Measurements from ENCODE around the gene SAPCD1. TPM values are rescaled to one million over a fixed set of nuclear protein-coding genes. Genes with fewer than 3 reads are reported as not detected.

SAPCD1 gene
- total and polyA plus RNA-seq, 10 of the 15 experiments (the other 5 are each of a cell fraction or from before 2014, with no cell fraction given): 1.6 to 13.0 (median 5.4) TPM

DNA sequence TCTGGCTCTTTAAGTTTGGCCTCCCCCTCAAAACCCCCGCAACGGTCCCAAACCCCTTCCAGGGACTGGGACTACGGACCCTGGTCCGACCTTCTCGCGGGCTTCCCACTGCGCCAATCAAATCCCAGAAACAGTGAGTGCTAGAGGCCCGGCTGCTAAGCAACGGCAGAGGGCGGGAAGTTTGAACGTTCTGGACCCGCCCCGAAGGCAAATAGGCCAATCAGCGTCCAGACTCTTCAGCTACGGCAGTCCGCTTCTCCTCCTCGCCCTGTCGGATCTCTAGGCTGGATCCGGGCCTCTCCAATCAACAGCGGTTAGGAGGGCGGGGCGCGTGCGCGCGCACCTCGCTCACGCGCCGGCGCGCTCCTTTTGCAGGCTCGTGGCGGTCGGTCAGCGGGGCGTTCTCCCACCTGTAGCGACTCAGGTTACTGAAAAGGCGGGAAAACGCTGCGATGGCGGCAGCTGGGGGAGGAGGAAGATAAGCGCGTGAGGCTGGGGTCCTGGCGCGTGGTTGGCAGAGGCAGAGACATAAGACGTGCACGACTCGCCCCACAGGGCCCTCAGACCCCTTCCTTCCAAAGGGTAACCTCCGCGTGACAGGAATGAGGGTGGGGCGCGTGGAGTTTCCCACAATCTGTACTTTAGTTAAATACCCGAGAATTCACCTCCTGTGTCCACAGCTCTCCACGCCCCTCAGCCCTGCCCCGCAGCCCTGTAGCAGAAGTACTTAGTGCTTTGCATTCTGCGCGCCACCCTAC, 22.6 kb upstream of the SAPCD1 start, which contains the start of gene MSH5:
Gene MSH5, plus strand, starts transcription at position 367 of the 758 bp plus-strand sequence. CDS start 462 bp downstream, outside the sequence.
- in situ Hi-C loops (cut with MboI): no loop called here
- ChIA-PET SMC1A (ENCODE audit: uncharacterized antibody, unreplicated experiment) (interaction anchor here (0.9 to 6.3 kb wide), 14 partner anchors 11 to 94 kb away, joined by 3 to 45 read pairs (median 6); partner anchors contain the start of genes ABHD16A, DDAH2, HSPA1A and HSPA1B), RAD21 (ENCODE audit: unreplicated experiment) (interaction anchor here (0.6 to 6.0 kb wide), 21 partner anchors 10 to 1550 kb away, joined by 3 to 53 read pairs (median 4); partner anchors contain the start of genes ABHD16A, DDAH2, HSPA1A and HSPA1B), POLR2A (interaction anchor here (0.5 to 9.7 kb wide), 27 partner anchors 10 to 1758 kb away, joined by 3 to 158 read pairs (median 5); partner anchors contain the start of genes ABHD16A, BAG6, C6orf47 and DDAH2), CTCF (interaction anchor here (1.0 to 15.8 kb wide), 14 partner anchors 11 to 189 kb away, joined by 3 to 208 read pairs (median 8); partner anchors contain the start of genes ABHD16A, DDAH2, HSPA1B and LSM2)
- H2AFZ ChIP-seq (ENCODE audit: control insufficient read depth, low read depth, low read length): peak within 1 kb of the TSS; percentile 64
- ATAC-seq (peak; percentile 81), DNase-seq (ENCODE audit: low read depth, low spot score) (peak; percentile 98), FAIRE-seq (peak; percentile 93)
- H3K4me3 ChIP-seq: peak within 1 kb of the TSS; percentile 100
- no peaks in the 10 kb centered on the region for H3K9me3 ChIP-seq (replicated peaks; ENCODE audit: control insufficient read depth, insufficient read depth, low read length)
- peaks cover 33% of the 10 kb centered on the region for H3K79me2 ChIP-seq (ENCODE audit: control insufficient read depth, insufficient read depth, low read length)
- peaks cover 0 to 1% of the 10 kb centered on the region in 2 experiments; a peak in 1 of 4 replicates for H3K36me3 ChIP-seq (ENCODE audit: control insufficient read depth in 2 of 2, insufficient read depth in 2 of 2, low read length in 1 of 2)
- H3K27ac ChIP-seq (ENCODE audit: control insufficient read depth, insufficient read depth): peak within 1 kb of the TSS; percentile 99
- under 1% methylated on average over 58 of the region's 58 CpGs for WGBS (ENCODE audit: insufficient coverage, insufficient replicate concordance, low lambda C conversion rate, missing lambda C conversion rate)
- no peaks in the 10 kb centered on the region for H3K27me3 ChIP-seq (replicated peaks in 1 of 2; ENCODE audit: control insufficient read depth in 2 of 2, insufficient read depth in 2 of 2, low read length in 1 of 2)
- no peaks in the 10 kb centered on the region for H4K20me1 ChIP-seq (ENCODE audit: control insufficient read depth, insufficient read depth)
- BruUV-seq (replicated peaks): TSS peak; percentile 82
- peak within 1 kb of the TSS; percentile 77 for H3K4me2 ChIP-seq (ENCODE audit: control insufficient read depth, insufficient read depth)
- H3K9ac ChIP-seq (ENCODE audit: control insufficient read depth, insufficient read depth, low read length): peak within 1 kb of the TSS; percentile 99
- peaks cover 19% of the 10 kb centered on the region for H3K4me1 ChIP-seq (ENCODE audit: control insufficient read depth, insufficient read depth, low read length)
- intact Hi-C loops (cut with micrococcal nuclease; ENCODE audit: unreplicated experiment): loop anchor here (2.0 to 5.0 kb wide), 4 partner anchors 37 to 197 kb away; partner anchors contain the start of genes ABHD16A, CSNK2B, DDX39B and HSPA1B
- TF ChIP-seq MXI1 (IDR thresholded peaks at IDR 0.05; ENCODE audit: low read depth, low read length) (peak; percentile 91), CBX3 (IDR thresholded peaks at IDR 0.05; ENCODE audit: borderline replicate concordance, low read depth) (no peak), RAD21 (IDR thresholded peaks at IDR 0.05; ENCODE audit: insufficient read depth, low read depth, low read length) (no peak), FOS (IDR thresholded peaks at IDR 0.05; ENCODE audit: borderline replicate concordance, extremely low read depth, insufficient read length) (peak; percentile 56), MYC (IDR thresholded peaks at IDR 0.05; ENCODE audit: insufficient read depth, insufficient read length, insufficient replicate concordance, low read length, severe bottlenecking) (peak; percentile 30), SUPT20H (IDR thresholded peaks at IDR 0.05; ENCODE audit: borderline replicate concordance, control insufficient read depth, low read depth, low read length) (no peak), SREBF1 (IDR thresholded peaks at IDR 0.05; ENCODE audit: low read length) (no peak), SP1 (IDR thresholded peaks at IDR 0.05; ENCODE audit: low read depth, low read length) (peak; percentile 97), CBFB (IDR thresholded peaks at IDR 0.05; ENCODE audit: low read depth) (peak; percentile 37), PML (IDR thresholded peaks at IDR 0.05; ENCODE audit: low read length) (no peak), SMARCA5 (IDR thresholded peaks at IDR 0.05) (no peak), EZH2 (IDR thresholded peaks at IDR 0.05; ENCODE audit: borderline replicate concordance, control insufficient read depth, low read depth, low read length) (no peak)
- TF ChIP-seq, protein P1, sequence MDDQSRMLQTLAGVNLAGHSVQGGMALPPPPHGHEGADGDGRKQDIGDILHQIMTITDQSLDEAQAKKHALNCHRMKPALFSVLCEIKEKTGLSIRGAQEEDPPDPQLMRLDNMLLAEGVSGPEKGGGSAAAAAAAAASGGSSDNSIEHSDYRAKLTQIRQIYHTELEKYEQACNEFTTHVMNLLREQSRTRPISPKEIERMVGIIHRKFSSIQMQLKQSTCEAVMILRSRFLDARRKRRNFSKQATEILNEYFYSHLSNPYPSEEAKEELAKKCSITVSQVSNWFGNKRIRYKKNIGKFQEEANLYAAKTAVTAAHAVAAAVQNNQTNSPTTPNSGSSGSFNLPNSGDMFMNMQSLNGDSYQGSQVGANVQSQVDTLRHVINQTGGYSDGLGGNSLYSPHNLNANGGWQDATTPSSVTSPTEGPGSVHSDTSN (IDR thresholded peaks at IDR 0.05; ENCODE audit: insufficient replicate concordance, low read depth, low read length): peak; percentile 85
- TF ChIP-seq, protein P2, sequence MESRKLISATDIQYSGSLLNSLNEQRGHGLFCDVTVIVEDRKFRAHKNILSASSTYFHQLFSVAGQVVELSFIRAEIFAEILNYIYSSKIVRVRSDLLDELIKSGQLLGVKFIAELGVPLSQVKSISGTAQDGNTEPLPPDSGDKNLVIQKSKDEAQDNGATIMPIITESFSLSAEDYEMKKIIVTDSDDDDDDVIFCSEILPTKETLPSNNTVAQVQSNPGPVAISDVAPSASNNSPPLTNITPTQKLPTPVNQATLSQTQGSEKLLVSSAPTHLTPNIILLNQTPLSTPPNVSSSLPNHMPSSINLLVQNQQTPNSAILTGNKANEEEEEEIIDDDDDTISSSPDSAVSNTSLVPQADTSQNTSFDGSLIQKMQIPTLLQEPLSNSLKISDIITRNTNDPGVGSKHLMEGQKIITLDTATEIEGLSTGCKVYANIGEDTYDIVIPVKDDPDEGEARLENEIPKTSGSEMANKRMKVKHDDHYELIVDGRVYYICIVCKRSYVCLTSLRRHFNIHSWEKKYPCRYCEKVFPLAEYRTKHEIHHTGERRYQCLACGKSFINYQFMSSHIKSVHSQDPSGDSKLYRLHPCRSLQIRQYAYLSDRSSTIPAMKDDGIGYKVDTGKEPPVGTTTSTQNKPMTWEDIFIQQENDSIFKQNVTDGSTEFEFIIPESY (IDR thresholded peaks at IDR 0.05): no peak
- TF ChIP-seq, protein P3, sequence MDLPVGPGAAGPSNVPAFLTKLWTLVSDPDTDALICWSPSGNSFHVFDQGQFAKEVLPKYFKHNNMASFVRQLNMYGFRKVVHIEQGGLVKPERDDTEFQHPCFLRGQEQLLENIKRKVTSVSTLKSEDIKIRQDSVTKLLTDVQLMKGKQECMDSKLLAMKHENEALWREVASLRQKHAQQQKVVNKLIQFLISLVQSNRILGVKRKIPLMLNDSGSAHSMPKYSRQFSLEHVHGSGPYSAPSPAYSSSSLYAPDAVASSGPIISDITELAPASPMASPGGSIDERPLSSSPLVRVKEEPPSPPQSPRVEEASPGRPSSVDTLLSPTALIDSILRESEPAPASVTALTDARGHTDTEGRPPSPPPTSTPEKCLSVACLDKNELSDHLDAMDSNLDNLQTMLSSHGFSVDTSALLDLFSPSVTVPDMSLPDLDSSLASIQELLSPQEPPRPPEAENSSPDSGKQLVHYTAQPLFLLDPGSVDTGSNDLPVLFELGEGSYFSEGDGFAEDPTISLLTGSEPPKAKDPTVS (IDR thresholded peaks at IDR 0.05; ENCODE audit: low read depth, low read length): no peak

All from GM12878 (cell line).